H1 (cell line): Measurements from ENCODE around the gene SDHAF2. TPM values are rescaled to one million over a fixed set of nuclear protein-coding genes. Genes with fewer than 3 reads are reported as not detected.

Source experiments
- ATF3 ChIP-seq: IDR thresholded peaks from 2 replicates; pipeline ENCODE4 v1.6.1; 2011; ENCODE audit warnings: low read depth, mild to moderate bottlenecking, low read length; ENCODE audit not compliant: insufficient read depth
- CBX5 ChIP-seq: fragments of 300-800, 300-1000 bp; sonication (generic); IDR thresholded peaks from 2 replicates; pipeline ENCODE4 v1.7.1; 2016; ENCODE audit warnings: antibody characterized with exemption, low read length, low read depth
- CHD7 ChIP-seq: fragments of 300-600 bp; sonication (generic); IDR thresholded peaks from 2 replicates; pipeline ENCODE4 v1.7.1; 2012; ENCODE audit warnings: low read length, moderate library complexity, mild to moderate bottlenecking, inconsistent platforms; ENCODE audit not compliant: insufficient replicate concordance
- EZH2 ChIP-seq: fragments of 200-600 bp; sonication (generic); IDR thresholded peaks from 2 replicates; pipeline ENCODE4 v1.7.1; 2012; ENCODE audit warnings: low read depth, mild to moderate bottlenecking, moderate library complexity, low read length, inconsistent platforms; ENCODE audit not compliant: severe bottlenecking
- GTF2F1 ChIP-seq: IDR thresholded peaks from 2 replicates; pipeline ENCODE4 v1.6.1; 2012; ENCODE audit warnings: low read depth, low read length, improper control_type of control experiment, borderline replicate concordance
- KDM4A ChIP-seq: IDR thresholded peaks from one replicate; pipeline ENCODE4 v1.7.1; 2012; ENCODE audit warnings: low read depth, mild to moderate bottlenecking, moderate library complexity, low read length, inconsistent platforms; ENCODE audit not compliant: severe bottlenecking
- polyA plus RNA-seq, 7 experiments: library from polyadenylated mRNA; depleted of rRNA in 3 of 7; stranded (reverse) in 5 of 7; unstranded in 2 of 7; fragments of >200 nt in 5 of 7; fragments of 200-250 nt in 2 of 7; gene quantifications; 1 replicate in 5 of 7; 2 replicates in 1 of 7; 4 replicates in 1 of 7; pipeline versions ENCODE4 v1.2.1 to v1.2.3, GENCODE V29; 2011 to 2013; ENCODE audit warnings: missing spikeins in 2 of 7, mixed read lengths in 2 of 7
- total RNA-seq: library from RNA; stranded (reverse); fragmentation: NEBNext Ultra II Directional; extraction: Animal tissue kit (Norgen Biotek cat#: 25700); gene quantifications from 2 replicates; pipeline ENCODE4 v1.2.1, GENCODE V29; 2021

SDHAF2 gene
- total and polyA plus RNA-seq, 2 of the 8 experiments (the other 6 are each of a cell fraction or from before 2014, with no cell fraction given): 41.0 to 114 TPM

GRCh38 chr11:61476371-61476770 is 46.4 kb downstream of the SDHAF2 start (continued):
- no peak for TF ChIP-seq CHD7
- no peak for TF ChIP-seq EZH2
- no peak for TF ChIP-seq KDM4A
- TF ChIP-seq ATF3: no peak
- TF ChIP-seq CBX5: no peak
- TF ChIP-seq GTF2F1: no peak
